H1 (cell line): Measurements from ENCODE around the gene DUSP12. TPM values are rescaled to one million over a fixed set of nuclear protein-coding genes. Genes with fewer than 3 reads are reported as not detected.

ENCODE experiments used
- CTCF ChIA-PET: fragments of 300-600 bp; sonication (Branson Sonifier 250); formaldehyde crosslinking; loops from one replicate; lab custom pipeline; 2021; ENCODE audit not compliant: partially characterized antibody; lab: Charles Lee
- POLR2A ChIA-PET: fragments of 300-600 bp; sonication (Branson Sonifier 250); formaldehyde crosslinking; loops from one replicate; lab custom pipeline; 2021; ENCODE audit warnings: inconsistent platforms; ENCODE audit not compliant: partially characterized antibody; lab: Charles Lee
- DNase-seq, 2 experiments: peaks; one replicate each; pipeline versions ENCODE4 v3.0.0 to v3.0.0-alpha.2; 2010 to 2022; ENCODE audit warnings: low spot score in 2 of 2, low read depth in 1 of 2, mixed read lengths in 1 of 2
- FAIRE-seq: peaks from 2 replicates; lab custom pipeline; 2011; peaks lifted over from hg19 to GRCh38; lab: Jason Lieb, UNC
- H2AFZ ChIP-seq: 2 replicates; pipeline ENCODE4 v1.8.1; 2012; ENCODE audit warnings: low read length, inconsistent platforms
- H2AK5ac ChIP-seq: 2 replicates; pipeline ENCODE4 v1.6.1; 2013; ENCODE audit warnings: low read depth, low read length
- H2BK120ac ChIP-seq: replicated peaks from 2 replicates; pipeline ENCODE3; 2013; ENCODE audit warnings: low read depth, low read length, inconsistent platforms
- H2BK12ac ChIP-seq: 2 replicates; pipeline ENCODE4 v1.6.1; 2013; ENCODE audit warnings: low read depth, low read length
- H2BK15ac ChIP-seq: 2 replicates; pipeline ENCODE4 v1.6.1; 2013; ENCODE audit warnings: low read length
- H2BK20ac ChIP-seq: 2 replicates; pipeline ENCODE4 v1.6.1; 2013; ENCODE audit warnings: low read length
- H2BK5ac ChIP-seq: 2 replicates; pipeline ENCODE4 v1.6.1; 2013; ENCODE audit warnings: low read depth, low read length
- H3K14ac ChIP-seq: 2 replicates; pipeline ENCODE4 v1.6.1; 2013; ENCODE audit warnings: inconsistent platforms; ENCODE audit not compliant: insufficient read length
- H3K18ac ChIP-seq: 2 replicates; pipeline ENCODE4 v1.6.1; 2013; ENCODE audit warnings: low read length; ENCODE audit errors: extremely low read depth
- H3K23ac ChIP-seq: 2 replicates; pipeline ENCODE4 v1.6.1; 2013; ENCODE audit warnings: inconsistent platforms; ENCODE audit not compliant: insufficient read length
- H3K23me2 ChIP-seq: 2 replicates; pipeline ENCODE4 v1.6.1; 2013; ENCODE audit warnings: low read depth, low read length
- H3K27ac ChIP-seq: 2 replicates; pipeline ENCODE4 v1.6.1; 2011; ENCODE audit warnings: low read depth, low read length, inconsistent platforms
- H3K27me3 ChIP-seq, 4 experiments: replicated peaks in 1 of 4; 1 replicate in 1 of 4; 2 replicates in 3 of 4; pipeline versions ENCODE4 v1.6.1 to v1.8.1; 2011 to 2013; ENCODE audit warnings: low read length in 3 of 4, mild to moderate bottlenecking in 3 of 4, inconsistent platforms in 2 of 4, mixed read lengths in 2 of 4, moderate library complexity in 1 of 4; ENCODE audit not compliant: control insufficient read depth in 3 of 4, insufficient read depth in 3 of 4; ENCODE audit errors: extremely low read depth in 1 of 4
- H3K36me3 ChIP-seq, 4 experiments: 2 replicates each; pipeline versions ENCODE4 v1.6.1 to v1.8.1; 2011 to 2013; ENCODE audit warnings: mild to moderate bottlenecking in 4 of 4, low read length in 3 of 4, moderate library complexity in 2 of 4, control low read depth in 1 of 4, inconsistent platforms in 1 of 4; ENCODE audit not compliant: insufficient read depth in 4 of 4, control insufficient read depth in 2 of 4
- H3K4ac ChIP-seq: replicated peaks from 2 replicates; pipeline ENCODE3; 2013; ENCODE audit warnings: low read length, low read depth, mixed read lengths, inconsistent platforms; ENCODE audit not compliant: insufficient read length
- H3K4me1 ChIP-seq, 4 experiments: replicated peaks in 1 of 4; 1 replicate in 1 of 4; 2 replicates in 3 of 4; pipeline versions ENCODE4 v1.6.1 to v1.8.1; 2011 to 2013; ENCODE audit warnings: low read length in 3 of 4, inconsistent platforms in 2 of 4, mixed read lengths in 1 of 4; ENCODE audit not compliant: insufficient read depth in 4 of 4, control insufficient read depth in 3 of 4
- H3K4me2 ChIP-seq, 2 experiments: 2 replicates each; pipeline versions ENCODE4 v1.6.1 to v1.8.1; 2011 to 2013; ENCODE audit warnings: low read depth in 2 of 2, low read length in 2 of 2, control low read depth in 1 of 2, inconsistent platforms in 1 of 2, mild to moderate bottlenecking in 1 of 2; ENCODE audit not compliant: insufficient read depth in 1 of 2
- H3K4me3 ChIP-seq, 4 experiments: fragments of 200-600, 300-600 bp in 1 of 4; sonication (generic), shearing (Covaris generic), sonication (Bioruptor Twin) in 1 of 4; 2 replicates each; pipeline versions ENCODE4 v1.5.1 to v1.8.1; 2011 to 2016; ENCODE audit warnings: low read length in 4 of 4, low read depth in 3 of 4, control low read depth in 2 of 4, inconsistent platforms in 2 of 4, mild to moderate bottlenecking in 2 of 4, mixed read lengths in 1 of 4, moderate library complexity in 1 of 4; ENCODE audit not compliant: insufficient read depth in 2 of 4; ENCODE audit errors: extremely low read depth in 1 of 4
- H3K56ac ChIP-seq: replicated peaks from 2 replicates; pipeline ENCODE3; 2013; ENCODE audit warnings: low read depth, mild to moderate bottlenecking, mixed read lengths, low read length, inconsistent platforms; ENCODE audit not compliant: insufficient read length
- H3K79me1 ChIP-seq: 2 replicates; pipeline ENCODE4 v1.6.1; 2013; ENCODE audit warnings: low read depth, low read length, control low read depth
- H3K79me2 ChIP-seq, 2 experiments: 2 replicates each; pipeline versions ENCODE4 v1.6.1 to v1.8.1; 2012 to 2013; ENCODE audit warnings: low read length in 2 of 2, mild to moderate bottlenecking in 2 of 2, inconsistent platforms in 1 of 2; ENCODE audit not compliant: insufficient read depth in 2 of 2, control insufficient read depth in 1 of 2
- H3K9ac ChIP-seq, 4 experiments: replicated peaks in 1 of 4; 1 replicate in 1 of 4; 2 replicates in 3 of 4; pipeline versions ENCODE4 v1.6.1 to v1.8.1; 2011 to 2013; ENCODE audit warnings: low read depth in 3 of 4, low read length in 3 of 4, control low read depth in 2 of 4, mild to moderate bottlenecking in 2 of 4, moderate library complexity in 2 of 4, inconsistent platforms in 1 of 4; ENCODE audit errors: extremely low read depth in 1 of 4
- H3K9me3 ChIP-seq, 2 experiments: 2 replicates each; pipeline versions ENCODE4 v1.6.1 to v1.8.1; 2012 to 2013; ENCODE audit warnings: mild to moderate bottlenecking in 2 of 2, moderate library complexity in 2 of 2, control low read depth in 1 of 2, inconsistent platforms in 1 of 2, low read depth in 1 of 2, low read length in 1 of 2, mixed read lengths in 1 of 2; ENCODE audit not compliant: insufficient read depth in 2 of 2
- H4K20me1 ChIP-seq, 2 experiments: replicated peaks in 1 of 2; 2 replicates each; pipeline versions ENCODE3 to v1.8.1; 2011 to 2013; ENCODE audit warnings: inconsistent platforms in 2 of 2, low read length in 2 of 2, mild to moderate bottlenecking in 1 of 2; ENCODE audit not compliant: insufficient read depth in 2 of 2, control insufficient read depth in 1 of 2
- H4K5ac ChIP-seq: 2 replicates; pipeline ENCODE4 v1.6.1; 2013; ENCODE audit warnings: low read length, low read depth, mixed read lengths, inconsistent platforms; ENCODE audit not compliant: insufficient read length
- H4K8ac ChIP-seq: 2 replicates; pipeline ENCODE4 v1.8.0; 2013; ENCODE audit warnings: mild to moderate bottlenecking, moderate library complexity, low read length, inconsistent platforms; ENCODE audit not compliant: insufficient read depth; ENCODE audit errors: extremely low read depth
- H4K91ac ChIP-seq: replicated peaks from 2 replicates; pipeline ENCODE3; 2013; ENCODE audit warnings: low read length, mixed read lengths, inconsistent platforms; ENCODE audit not compliant: insufficient read length
- KDM1A ChIP-seq: fragments of 200-600, 300-600 bp; sonication (generic); IDR thresholded peaks from 2 replicates; pipeline ENCODE4 v1.7.1; 2016; ENCODE audit warnings: mild to moderate bottlenecking, low read length, borderline replicate concordance
- ZNF274 ChIP-seq: IDR thresholded peaks from 2 replicates; pipeline ENCODE4 v1.7.0; 2012; ENCODE audit warnings: low read length, borderline replicate concordance; ENCODE audit errors: extremely low read depth
- WGBS, 2 experiments: shearing (Covaris generic) in 1 of 2; methylation state at CpG; one replicate each; pipeline versions ENCODE4 v1.1.6 to v1.1.7; 2013 to 2015; ENCODE audit warnings: low lambda C conversion rate in 2 of 2, mixed read lengths in 2 of 2, inconsistent platforms in 1 of 2, low coverage in 1 of 2, missing lambda C conversion rate in 1 of 2; ENCODE audit not compliant: insufficient replicate concordance in 2 of 2, insufficient coverage in 1 of 2, insufficient read length in 1 of 2; ENCODE audit errors: extremely low coverage in 1 of 2, missing lambda C conversion rate in 1 of 2; 5-methylcytosine and 5-hydroxymethylcytosine counted together
- polyA plus RNA-seq, 7 experiments: library from polyadenylated mRNA; depleted of rRNA in 3 of 7; stranded (reverse) in 5 of 7; unstranded in 2 of 7; fragments of >200 nt in 5 of 7; fragments of 200-250 nt in 2 of 7; gene quantifications; 1 replicate in 5 of 7; 2 replicates in 1 of 7; 4 replicates in 1 of 7; pipeline versions ENCODE4 v1.2.1 to v1.2.3, GENCODE V29; 2011 to 2013; ENCODE audit warnings: missing spikeins in 2 of 7, mixed read lengths in 2 of 7
- total RNA-seq: library from RNA; stranded (reverse); fragmentation: NEBNext Ultra II Directional; extraction: Animal tissue kit (Norgen Biotek cat#: 25700); gene quantifications from 2 replicates; pipeline ENCODE4 v1.2.1, GENCODE V29; 2021

DUSP12 gene
- total and polyA plus RNA-seq, 2 of the 8 experiments (the other 6 are each of a cell fraction or from before 2014, with no cell fraction given): 27.6 to 33.9 TPM

DNA sequence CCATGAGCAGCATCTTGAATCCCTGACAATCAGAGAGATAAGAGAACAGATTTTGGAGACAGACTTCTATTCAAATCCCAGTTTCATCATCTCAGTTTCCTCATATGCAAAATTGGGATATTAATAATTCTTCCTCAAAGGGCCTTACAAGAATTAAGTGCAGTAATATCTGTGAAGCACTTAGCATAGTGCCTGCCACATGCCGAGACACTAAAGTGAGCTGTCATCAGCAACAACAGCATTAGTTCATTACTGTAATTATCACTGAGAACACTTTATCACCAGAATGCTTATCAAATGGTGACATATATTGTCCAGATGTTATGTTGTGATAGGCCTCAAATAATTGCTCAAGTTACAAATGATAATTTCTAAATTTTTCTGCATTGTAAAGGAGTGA is 29.2 kb upstream of the DUSP12 start:
- CTCF ChIA-PET: no interaction called here
- DNase-seq (no peak), FAIRE-seq (no peak)
- Histone ChIP-seq H3K79me2 (no peaks in the 10 kb centered on the region), H2BK5ac (no peak overlapping the region), H3K9ac (no peak overlapping the region), H2AK5ac (no peak overlapping the region), H4K91ac (no peak overlapping the region), H3K23me2 (no peaks in the 10 kb centered on the region; the same call in 1 of the 2 replicates), H3K23ac (no peak overlapping the region), H3K36me3 (no peaks in the 10 kb centered on the region), H4K8ac (no peak overlapping the region), H3K18ac (no peak overlapping the region), H4K20me1 (no peaks in the 10 kb centered on the region), H3K27ac (no peak overlapping the region), H3K9me3 (no peaks in the 10 kb centered on the region), H3K79me1 (no peaks in the 10 kb centered on the region), H2BK15ac (no peak overlapping the region), H3K4me2 (no peak overlapping the region), H3K27me3 (peaks cover 7 to 11% (median 9%) of the 10 kb centered on the region in 4 experiments), H3K14ac (no peak overlapping the region), H3K56ac (no peak overlapping the region), H2BK120ac (no peak overlapping the region), H4K5ac (no peak overlapping the region), H2BK12ac (no peak overlapping the region), H2BK20ac (no peak overlapping the region), H3K4me1 (no peaks in the 10 kb centered on the region; a peak in 1 of 7 replicates), H3K4me3 (no peak overlapping the region), H2AFZ (no peak overlapping the region), H3K4ac (no peak overlapping the region)
- WGBS, 2 experiments: 96% methylated on average over 1 of the region's 1 CpG; no CpG with 5 or more reads in 1 of the 2 experiments
- TF ChIP-seq KDM1A: no peak
- no peak for TF ChIP-seq ZNF274
- POLR2A ChIA-PET: no interaction called here
